Measurements from ENCODE around the gene SYT9.

GRCh38 chr11:7515447-7515886 is 263.8 kb downstream of the SYT9 start:
- no peak for TF ChIP-seq CTCF (IDR thresholded peaks at IDR 0.05)
- TF ChIP-seq POLR2A (IDR thresholded peaks at IDR 0.05), result no peak

All from suprapubic skin (tissue), 3 donors.